Measurements from ENCODE around the gene CCL13. TPM values are rescaled to one million over a fixed set of nuclear protein-coding genes. Genes with fewer than 3 reads are reported as not detected.

The CCL13 gene
- total RNA-seq, 2 donors from 2014 or later = not detected

GRCh38 chr17:34391241-34391640 lies 35.0 kb downstream of the CCL13 start:
- Mint-ChIP-seq H3K27ac (no peak overlapping the region), H3K9me3 (no peaks in the 10 kb centered on the region), H3K36me3 (no peaks in the 10 kb centered on the region)
- DNase-seq (ENCODE audit: low spot score in 2 of 2) (no peak), ATAC-seq (no peak)

GRCh38 chr17:34393401-34393800 lies 37.1 kb downstream of the CCL13 start:
- no peak for ATAC-seq
- DNase-seq (ENCODE audit: low spot score in 2 of 2) = no peak
- H3K9me3 Mint-ChIP-seq = no peaks in the 10 kb centered on the region
- no peak overlapping the region for H3K27ac Mint-ChIP-seq
- H3K36me3 Mint-ChIP-seq = no peaks in the 10 kb centered on the region

GRCh38 chr17:34397265-34397664 lies 41.0 kb downstream of the CCL13 start:
- Mint-ChIP-seq H3K9me3 (no peaks in the 10 kb centered on the region), H3K27ac (no peak overlapping the region), H3K36me3 (no peaks in the 10 kb centered on the region)
- DNase-seq (ENCODE audit: low spot score in 2 of 2) (no peak), ATAC-seq (no peak)

- Mint-ChIP-seq H3K9me3 (no peaks in the 10 kb centered on the region), H3K27ac (no peak overlapping the region), H3K36me3 (no peaks in the 10 kb centered on the region)
- ATAC-seq (no peak), DNase-seq (ENCODE audit: low spot score in 2 of 2) (no peak)
Measured at GRCh38 chr17:34398990-34399389, 42.7 kb downstream of the CCL13 start.

GRCh38 chr17:34399725-34400124 lies 43.4 kb downstream of the CCL13 start:
- ATAC-seq (no peak), DNase-seq (ENCODE audit: low spot score in 2 of 2) (no peak)
- Mint-ChIP-seq H3K36me3 (no peaks in the 10 kb centered on the region), H3K27ac (no peak overlapping the region), H3K9me3 (no peaks in the 10 kb centered on the region)

GRCh38 chr17:34400301-34400931 lies 44.1 kb downstream of the CCL13 start:
- DNase-seq (ENCODE audit: low spot score in 2 of 2) (no peak), ATAC-seq (no peak)
- Mint-ChIP-seq H3K27ac (no peak overlapping the region), H3K9me3 (no peaks in the 10 kb centered on the region), H3K36me3 (no peaks in the 10 kb centered on the region)

- no peak for ATAC-seq
- no peaks in the 10 kb centered on the region for H3K36me3 Mint-ChIP-seq
- H3K27ac Mint-ChIP-seq = no peak overlapping the region
- no peaks in the 10 kb centered on the region for H3K9me3 Mint-ChIP-seq
- DNase-seq (ENCODE audit: low spot score in 2 of 2) = no peak
Measured at GRCh38 chr17:34401165-34401564, 44.9 kb downstream of the CCL13 start.

GRCh38 chr17:34403006-34403405 lies 46.7 kb downstream of the CCL13 start:
- no peak overlapping the region for H3K27ac Mint-ChIP-seq
- ATAC-seq (no peak), DNase-seq (ENCODE audit: low spot score in 2 of 2) (no peak)
- no peaks in the 10 kb centered on the region for H3K9me3 Mint-ChIP-seq
- no peaks in the 10 kb centered on the region for H3K36me3 Mint-ChIP-seq

GRCh38 chr17:34406226-34406625 lies 49.9 kb downstream of the CCL13 start:
- H3K9me3 Mint-ChIP-seq = no peaks in the 10 kb centered on the region
- DNase-seq (ENCODE audit: low spot score in 2 of 2) (no peak), ATAC-seq (no peak)
- no peaks in the 10 kb centered on the region for H3K36me3 Mint-ChIP-seq
- H3K27ac Mint-ChIP-seq = no peak overlapping the region

Other genes starting within 250 kb of the CCL13 start
- gene CCL2, start 101.2 kb upstream of the CCL13 start, total RNA-seq = not detected
- gene CCL7, start 86.3 kb upstream of the CCL13 start, total RNA-seq = not detected
- gene CCL11, start 70.7 kb upstream of the CCL13 start, total RNA-seq = not detected
- not detected for gene CCL8, start 37.0 kb upstream of the CCL13 start, total RNA-seq
- gene CCL1, start 6.8 kb downstream of the CCL13 start, total RNA-seq = not detected
- gene TMEM132E, start 223.1 kb downstream of the CCL13 start, total RNA-seq = not detected

Measured in activated naive CD4-positive, alpha-beta T cell treated with anti-CD3 and anti-CD28 coated beads, Interleukin-2, amount 50 U/mL, for 72 hours (primary cell).